ENCODE results near the gene URAD. TPM values are rescaled to one million over a fixed set of nuclear protein-coding genes. Genes with fewer than 3 reads are reported as not detected.
A peak's percentile ranks its signal among the peaks of the same experiment; 100 is the strongest.

The URAD gene
- polyA plus RNA-seq, 6 donors from 2014 or later = not detected

- no peak for DNase-seq
- Mint-ChIP-seq H3K27ac (peak overlapping the region in 1 of 6 donors; percentile 33), H3K4me3 (peak overlapping the region in 4 of 8 donors; percentile 1 to 78 (median 18)), H3K9me3 (peaks cover 0 to 14% (median 4%) of the 10 kb centered on the region in 7 donors), H3K4me1 (peaks cover 8 to 16% (median 14%) of the 10 kb centered on the region in 3 donors), H3K36me3 (no peaks in the 10 kb centered on the region), H3K27me3 (peaks cover 67 to 71% (median 70%) of the 10 kb centered on the region in 3 donors)
- no peak for ATAC-seq (ENCODE audit: low read depth in 2 of 2)
Measured at GRCh38 chr13:27955014-27955591, 33.4 kb downstream of the URAD start.

GRCh38 chr13:27954406-27954851 lies 34.1 kb downstream of the URAD start:
- Mint-ChIP-seq H3K27me3 (peaks cover 68 to 73% (median 70%) of the 10 kb centered on the region in 3 donors), H3K4me1 (peaks cover 5 to 15% (median 11%) of the 10 kb centered on the region in 3 donors), H3K36me3 (no peaks in the 10 kb centered on the region), H3K9me3 (peaks cover 3 to 16% (median 8%) of the 10 kb centered on the region in 7 donors), H3K4me3 (peak overlapping the region in 7 of 8 donors; percentile 66 to 92 (median 82)), H3K27ac (peak overlapping the region in 1 of 6 donors; percentile 81)
- DNase-seq (no peak), ATAC-seq (ENCODE audit: low read depth in 2 of 2) (peak; percentile 5 to 19)

GRCh38 chr13:27953676-27954405 lies 34.7 kb downstream of the URAD start:
- no peaks in the 10 kb centered on the region for H3K36me3 Mint-ChIP-seq
- peak overlapping the region; percentile 78 to 92 (median 83) for H3K4me3 Mint-ChIP-seq
- H3K27ac Mint-ChIP-seq = peak overlapping the region in 3 of 6 donors; percentile 45 to 81 (median 78)
- peaks cover 66 to 73% (median 70%) of the 10 kb centered on the region in 3 donors for H3K27me3 Mint-ChIP-seq
- DNase-seq (peak; percentile 59), ATAC-seq (ENCODE audit: low read depth in 2 of 2) (peak; percentile 88 to 91)
- peaks cover 3 to 20% (median 10%) of the 10 kb centered on the region in 7 donors for H3K9me3 Mint-ChIP-seq
- peaks cover 5 to 15% (median 11%) of the 10 kb centered on the region in 3 donors for H3K4me1 Mint-ChIP-seq

GRCh38 chr13:27952876-27953675 lies 35.4 kb downstream of the URAD start:
- Mint-ChIP-seq H3K4me3 (peak overlapping the region; percentile 78 to 87 (median 82)), H3K27ac (peak overlapping the region in 5 of 6 donors; percentile 45 to 98 (median 75)), H3K36me3 (no peaks in the 10 kb centered on the region), H3K27me3 (peaks cover 63 to 72% (median 70%) of the 10 kb centered on the region in 3 donors), H3K9me3 (peaks cover 4 to 25% (median 12%) of the 10 kb centered on the region in 7 donors), H3K4me1 (peaks cover 5 to 15% (median 11%) of the 10 kb centered on the region in 3 donors)
- DNase-seq = no peak
- ATAC-seq (ENCODE audit: low read depth in 2 of 2) = peak in 1 of 2 donors; percentile 5

GRCh38 chr13:27942972-27943371 lies 45.5 kb downstream of the URAD start:
- DNase-seq (no peak), ATAC-seq (ENCODE audit: low read depth in 2 of 2) (no peak)
- no peak overlapping the region for H3K27ac Mint-ChIP-seq
- peaks cover 5 to 37% (median 20%) of the 10 kb centered on the region in 7 donors for H3K9me3 Mint-ChIP-seq
- H3K27me3 Mint-ChIP-seq = peaks cover 36 to 69% (median 40%) of the 10 kb centered on the region in 3 donors
- H3K4me1 Mint-ChIP-seq = no peaks in the 10 kb centered on the region
- peaks cover 13 to 15% of the 10 kb centered on the region in 2 donors for H3K36me3 Mint-ChIP-seq
- H3K4me3 Mint-ChIP-seq = no peak overlapping the region

GRCh38 chr13:27933580-27934328 lies 54.7 kb downstream of the URAD start:
- no peak for DNase-seq
- Mint-ChIP-seq H3K36me3 (no peaks in the 10 kb centered on the region), H3K27ac (no peak overlapping the region), H3K4me3 (no peak overlapping the region), H3K4me1 (peaks cover 4 to 6% (median 4%) of the 10 kb centered on the region in 3 donors), H3K9me3 (peaks cover 0 to 17% (median 11%) of the 10 kb centered on the region in 7 donors), H3K27me3 (peaks cover 43 to 59% (median 46%) of the 10 kb centered on the region in 3 donors)
- ATAC-seq (ENCODE audit: low read depth in 2 of 2) = no peak

- no peak overlapping the region for H3K27ac Mint-ChIP-seq
- ATAC-seq (ENCODE audit: low read depth in 2 of 2) = no peak
- peaks cover under 1 to 18% (median 12%) of the 10 kb centered on the region in 7 donors for H3K9me3 Mint-ChIP-seq
- H3K36me3 Mint-ChIP-seq = peaks cover 0 to 3% of the 10 kb centered on the region in 2 donors
- DNase-seq = no peak
- H3K4me3 Mint-ChIP-seq = no peak overlapping the region
- peaks cover 50 to 65% (median 51%) of the 10 kb centered on the region in 3 donors for H3K27me3 Mint-ChIP-seq
- peaks cover 6 to 10% (median 10%) of the 10 kb centered on the region in 3 donors for H3K4me1 Mint-ChIP-seq
Measured at GRCh38 chr13:27933118-27933517, 55.4 kb downstream of the URAD start.

- no peak for ATAC-seq (ENCODE audit: low read depth in 2 of 2)
- peaks cover 72 to 86% (median 81%) of the 10 kb centered on the region in 3 donors for H3K27me3 Mint-ChIP-seq
- no peak for DNase-seq
- peak overlapping the region in 1 of 6 donors; percentile 76 for H3K27ac Mint-ChIP-seq
- H3K9me3 Mint-ChIP-seq = peaks cover 2 to 40% (median 24%) of the 10 kb centered on the region in 7 donors
- H3K4me1 Mint-ChIP-seq = peaks cover 25 to 35% (median 25%) of the 10 kb centered on the region in 3 donors
- H3K36me3 Mint-ChIP-seq = peaks cover 0 to 24% of the 10 kb centered on the region in 2 donors
- peak overlapping the region in 2 of 8 donors; percentile 39 to 57 for H3K4me3 Mint-ChIP-seq
Measured at GRCh38 chr13:27929868-27930267, 58.6 kb downstream of the URAD start.

- H3K36me3 Mint-ChIP-seq = peaks cover 0 to 26% of the 10 kb centered on the region in 2 donors
- DNase-seq (no peak), ATAC-seq (ENCODE audit: low read depth in 2 of 2) (no peak)
- H3K4me3 Mint-ChIP-seq = peak overlapping the region in 4 of 8 donors; percentile 15 to 44 (median 36)
- H3K9me3 Mint-ChIP-seq = peaks cover 2 to 40% (median 24%) of the 10 kb centered on the region in 7 donors
- H3K27ac Mint-ChIP-seq = peak overlapping the region in 3 of 6 donors; percentile 71 to 88 (median 71)
- H3K4me1 Mint-ChIP-seq = peaks cover 28 to 35% (median 29%) of the 10 kb centered on the region in 3 donors
- peaks cover 77 to 90% (median 86%) of the 10 kb centered on the region in 3 donors for H3K27me3 Mint-ChIP-seq
Measured at GRCh38 chr13:27928805-27929753, 59.4 kb downstream of the URAD start.

GRCh38 chr13:27928353-27928804 lies 60.1 kb downstream of the URAD start:
- Mint-ChIP-seq H3K27me3 (peaks cover 78 to 90% (median 86%) of the 10 kb centered on the region in 3 donors), H3K36me3 (peaks cover 0 to 30% of the 10 kb centered on the region in 2 donors), H3K4me3 (peak overlapping the region in 6 of 8 donors; percentile 10 to 82 (median 78)), H3K4me1 (peaks cover 35 to 40% (median 36%) of the 10 kb centered on the region in 3 donors), H3K27ac (peak overlapping the region in 3 of 6 donors; percentile 71 to 91 (median 90)), H3K9me3 (peaks cover 2 to 42% (median 29%) of the 10 kb centered on the region in 7 donors)
- ATAC-seq (ENCODE audit: low read depth in 2 of 2) = no peak
- DNase-seq = no peak

All from naive B cell (primary cell).